ENCODE measurements around the gene EOGT. TPM values are rescaled to one million over a fixed set of nuclear protein-coding genes. Genes with fewer than 3 reads are reported as not detected.

EOGT gene
- total RNA-seq, 1 experiment from 2014 or later = 4.6 TPM

DNA sequence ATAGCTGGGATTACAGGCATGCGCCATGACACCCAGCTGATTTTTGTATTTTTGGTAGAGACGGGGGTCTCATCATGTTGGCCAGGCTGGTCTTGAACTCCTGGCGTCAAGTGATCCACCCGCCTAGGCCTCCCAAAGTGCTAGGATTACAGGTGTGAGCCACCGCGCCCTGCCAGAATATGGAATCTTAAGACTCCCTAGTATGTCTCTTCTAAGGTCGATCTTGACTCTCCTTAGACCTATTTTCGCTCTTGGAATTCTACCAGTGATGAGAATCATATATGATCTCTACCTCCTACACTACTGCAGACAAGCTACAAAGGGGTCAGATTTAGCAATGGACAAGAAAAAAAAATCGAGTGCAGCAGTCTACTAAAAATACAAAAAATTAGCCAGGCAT lies 19.3 kb upstream of the EOGT start:
- no peak for TF ChIP-seq EZH2 (IDR thresholded peaks at IDR 0.05; ENCODE audit: borderline replicate concordance, low read depth, low read length, poor library complexity, severe bottlenecking)
- TF ChIP-seq, protein P1, sequence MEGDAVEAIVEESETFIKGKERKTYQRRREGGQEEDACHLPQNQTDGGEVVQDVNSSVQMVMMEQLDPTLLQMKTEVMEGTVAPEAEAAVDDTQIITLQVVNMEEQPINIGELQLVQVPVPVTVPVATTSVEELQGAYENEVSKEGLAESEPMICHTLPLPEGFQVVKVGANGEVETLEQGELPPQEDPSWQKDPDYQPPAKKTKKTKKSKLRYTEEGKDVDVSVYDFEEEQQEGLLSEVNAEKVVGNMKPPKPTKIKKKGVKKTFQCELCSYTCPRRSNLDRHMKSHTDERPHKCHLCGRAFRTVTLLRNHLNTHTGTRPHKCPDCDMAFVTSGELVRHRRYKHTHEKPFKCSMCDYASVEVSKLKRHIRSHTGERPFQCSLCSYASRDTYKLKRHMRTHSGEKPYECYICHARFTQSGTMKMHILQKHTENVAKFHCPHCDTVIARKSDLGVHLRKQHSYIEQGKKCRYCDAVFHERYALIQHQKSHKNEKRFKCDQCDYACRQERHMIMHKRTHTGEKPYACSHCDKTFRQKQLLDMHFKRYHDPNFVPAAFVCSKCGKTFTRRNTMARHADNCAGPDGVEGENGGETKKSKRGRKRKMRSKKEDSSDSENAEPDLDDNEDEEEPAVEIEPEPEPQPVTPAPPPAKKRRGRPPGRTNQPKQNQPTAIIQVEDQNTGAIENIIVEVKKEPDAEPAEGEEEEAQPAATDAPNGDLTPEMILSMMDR (conservative IDR thresholded peaks at IDR 0.05; ENCODE audit: low read depth, low read length) = no peak
- H3K27ac ChIP-seq (ENCODE audit: low read depth, low read length, poor library complexity, severe bottlenecking) = no peak overlapping the region
- DNase-seq (ENCODE audit: low spot score) = no peak
- BruUV-seq (replicated peaks) = no TSS peak
- H3K36me3 ChIP-seq (ENCODE audit: insufficient read depth, low read length, poor library complexity, severe bottlenecking) = peaks cover 9% of the 10 kb centered on the region
- ChIA-PET CTCF (no interaction called here), POLR2A (ENCODE audit: low non-redundant PET) (no interaction called here)
- intact Hi-C loops (cut with micrococcal nuclease; ENCODE audit: unreplicated experiment) = no loop called here
- no peaks in the 10 kb centered on the region for H3K4me1 ChIP-seq (ENCODE audit: insufficient read depth, low read length, poor library complexity, severe bottlenecking)
- no peaks in the 10 kb centered on the region for H3K27me3 ChIP-seq (replicated peaks; ENCODE audit: insufficient read depth, low read depth, low read length, poor library complexity)
- H3K9me3 ChIP-seq (ENCODE audit: low read depth, low read length, poor library complexity, severe bottlenecking) = no peaks in the 10 kb centered on the region
- H3K4me3 ChIP-seq (ENCODE audit: low read depth, low read length, poor library complexity, severe bottlenecking) = no peak overlapping the region

DNA sequence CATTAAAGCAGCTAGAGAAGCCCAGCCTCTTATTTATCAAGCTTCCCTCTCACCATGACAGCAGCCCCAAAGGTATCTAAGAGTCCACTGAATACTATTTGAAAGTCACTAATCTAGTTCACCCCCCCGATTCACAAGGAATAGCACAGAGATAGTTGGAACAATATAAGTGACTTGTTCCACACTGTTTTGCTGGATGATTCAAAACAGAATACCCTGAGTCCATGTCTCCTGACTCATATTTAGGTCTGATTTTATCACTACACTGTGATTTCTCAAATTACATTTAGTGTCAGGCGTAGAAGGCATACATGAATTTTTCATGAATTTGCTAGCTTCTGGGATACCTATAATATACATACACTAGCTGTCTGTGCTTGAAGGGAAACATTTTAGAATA lies 18.7 kb upstream of the EOGT start:
- no peak overlapping the region for H3K27ac ChIP-seq (ENCODE audit: low read depth, low read length, poor library complexity, severe bottlenecking)
- H3K27me3 ChIP-seq (replicated peaks; ENCODE audit: insufficient read depth, low read depth, low read length, poor library complexity) = no peaks in the 10 kb centered on the region
- ChIA-PET POLR2A (ENCODE audit: low non-redundant PET) (no interaction called here), CTCF (no interaction called here)
- H3K9me3 ChIP-seq (ENCODE audit: low read depth, low read length, poor library complexity, severe bottlenecking) = no peaks in the 10 kb centered on the region
- BruUV-seq (replicated peaks) = no TSS peak
- no peak for DNase-seq (ENCODE audit: low spot score)
- TF ChIP-seq, protein P1 (conservative IDR thresholded peaks at IDR 0.05; ENCODE audit: low read depth, low read length) = no peak
- TF ChIP-seq EZH2 (IDR thresholded peaks at IDR 0.05; ENCODE audit: borderline replicate concordance, low read depth, low read length, poor library complexity, severe bottlenecking) = no peak
- no peaks in the 10 kb centered on the region for H3K4me1 ChIP-seq (ENCODE audit: insufficient read depth, low read length, poor library complexity, severe bottlenecking)
- intact Hi-C loops (cut with micrococcal nuclease; ENCODE audit: unreplicated experiment) = no loop called here
- peaks cover 9% of the 10 kb centered on the region for H3K36me3 ChIP-seq (ENCODE audit: insufficient read depth, low read length, poor library complexity, severe bottlenecking)
- H3K4me3 ChIP-seq (ENCODE audit: low read depth, low read length, poor library complexity, severe bottlenecking) = no peak overlapping the region

DNA sequence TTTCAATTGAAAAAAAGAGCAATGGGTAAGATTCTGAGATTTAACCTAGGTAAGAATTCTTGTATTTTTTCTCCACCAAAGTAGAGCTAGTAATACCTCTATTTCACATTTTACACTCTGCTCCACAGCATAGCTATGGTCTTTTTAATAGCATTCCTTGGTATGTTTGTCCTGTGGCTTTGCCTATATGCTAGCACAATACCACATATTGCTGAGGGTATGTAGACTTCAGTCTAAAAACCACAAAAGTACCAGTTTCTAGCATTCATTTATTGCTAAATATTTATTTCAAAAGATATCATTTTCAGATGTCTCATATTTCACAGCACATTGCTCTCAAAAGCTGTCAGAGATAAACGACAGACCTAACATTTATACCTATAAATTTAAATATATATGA lies 18.2 kb upstream of the EOGT start:
- DNase-seq (ENCODE audit: low spot score) = no peak
- Histone ChIP-seq H3K4me3 (ENCODE audit: low read depth, low read length, poor library complexity, severe bottlenecking) (no peak overlapping the region), H3K9me3 (ENCODE audit: low read depth, low read length, poor library complexity, severe bottlenecking) (no peaks in the 10 kb centered on the region), H3K4me1 (ENCODE audit: insufficient read depth, low read length, poor library complexity, severe bottlenecking) (no peaks in the 10 kb centered on the region), H3K27me3 (replicated peaks; ENCODE audit: insufficient read depth, low read depth, low read length, poor library complexity) (no peaks in the 10 kb centered on the region), H3K36me3 (ENCODE audit: insufficient read depth, low read length, poor library complexity, severe bottlenecking) (peaks cover 9% of the 10 kb centered on the region), H3K27ac (ENCODE audit: low read depth, low read length, poor library complexity, severe bottlenecking) (no peak overlapping the region)
- ChIA-PET CTCF (no interaction called here), POLR2A (ENCODE audit: low non-redundant PET) (no interaction called here)
- no TSS peak for BruUV-seq (replicated peaks)
- TF ChIP-seq, protein P1 (conservative IDR thresholded peaks at IDR 0.05; ENCODE audit: low read depth, low read length) = no peak
- no peak for TF ChIP-seq EZH2 (IDR thresholded peaks at IDR 0.05; ENCODE audit: borderline replicate concordance, low read depth, low read length, poor library complexity, severe bottlenecking)
- intact Hi-C loops (cut with micrococcal nuclease; ENCODE audit: unreplicated experiment) = no loop called here
